CD4-positive, alpha-beta T cell treated with Interleukin-15 for 1 hour (primary cell): Measurements from ENCODE around the gene UBE3B.
"Not testable (repeated sequence)": the region's sequence is repeated elsewhere in the genome, so short reads cannot be mapped to it uniquely, and the experiment has no call there.

Experiments used
- DNase-seq: peaks from one replicate; pipeline ENCODE4 v3.0.0-alpha.2; 2020

Gene UBE3B

DNA sequence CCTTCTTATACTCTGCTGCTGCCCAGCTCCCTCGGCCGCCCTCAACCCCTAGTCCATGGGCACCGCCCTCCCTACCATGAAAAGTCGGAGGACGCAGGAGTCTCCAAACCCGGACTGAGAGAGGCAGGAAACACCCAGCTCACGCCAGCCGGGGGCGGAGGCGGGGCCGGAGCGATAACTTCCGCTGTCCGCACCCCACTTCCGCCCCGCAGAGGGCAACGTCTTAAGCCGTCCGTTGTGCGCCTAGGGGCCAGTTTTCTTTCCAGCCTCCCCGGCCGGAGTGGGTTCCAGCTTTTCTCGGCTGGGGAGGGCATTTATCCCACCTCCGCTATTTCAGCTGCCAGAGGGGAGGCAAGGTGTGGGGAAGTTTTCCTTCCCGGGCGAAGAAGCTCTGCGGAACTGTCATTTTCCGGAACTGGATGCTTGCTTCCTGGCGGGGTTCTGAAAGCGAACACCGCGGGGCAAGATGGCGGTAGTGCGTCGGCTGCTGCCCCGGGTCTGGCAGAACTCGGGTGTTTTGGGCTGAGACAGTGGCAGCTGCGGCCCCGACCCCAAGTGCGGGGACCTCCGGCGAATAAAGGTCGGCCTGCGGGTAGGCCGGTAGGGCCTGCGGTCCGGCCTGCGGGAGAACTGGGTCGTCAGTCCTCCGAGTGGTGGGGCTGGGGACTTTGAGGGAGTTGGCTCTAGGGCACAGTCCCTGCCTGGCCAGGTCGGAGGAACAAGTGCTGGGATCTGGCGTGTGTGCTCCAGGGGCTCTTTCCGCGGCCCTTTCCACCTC, at the start of gene UBE3B, which contains the start of gene KCTD10:
Gene UBE3B, plus strand, starts transcription at position 450 of the 778 bp plus-strand sequence. CDS start 5,918 bp downstream, outside the sequence.
Gene KCTD10, minus strand, starts transcription at position 116 of the 778 bp plus-strand sequence. Its CDS starts 38 bp downstream, at position 78.
- peak; percentile 81 for DNase-seq

DNA sequence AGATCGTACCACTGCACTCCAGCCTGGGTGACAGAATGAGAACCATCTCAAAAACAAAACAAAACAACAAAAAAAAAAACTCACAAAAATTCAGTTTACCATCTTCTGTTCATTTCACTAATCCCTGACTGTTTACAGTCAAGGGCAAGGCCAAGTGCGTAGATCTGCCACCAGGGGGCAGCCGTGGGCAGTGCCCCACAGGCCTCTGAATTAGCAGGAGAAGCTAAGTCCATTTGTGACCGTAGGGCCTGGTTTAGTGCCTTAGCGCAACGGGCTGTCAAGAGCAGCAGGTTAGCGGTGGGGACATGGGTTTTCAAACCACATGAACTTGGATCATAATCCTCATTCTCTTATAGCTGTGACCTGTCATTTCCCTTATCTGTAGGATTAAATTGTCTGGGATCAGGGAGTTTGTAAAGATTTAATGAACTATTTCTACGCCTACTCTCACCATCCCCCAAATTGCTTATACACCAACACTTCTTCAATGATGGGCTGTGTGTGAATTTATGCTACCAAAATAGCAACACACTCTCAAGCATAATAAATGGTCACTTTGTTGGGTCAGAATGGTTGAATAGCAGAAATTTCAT, 49.3 kb upstream of the UBE3B start:
- DNase-seq, result peak; percentile 68

- DNase-seq, result not testable (repeated sequence)
These were observed 48.6 kb upstream of the UBE3B start for GRCh38 chr12:109428804-109429203.

GRCh38 chr12:109430244-109430643, 47.2 kb upstream of the UBE3B start:
- no peak for DNase-seq

DNA sequence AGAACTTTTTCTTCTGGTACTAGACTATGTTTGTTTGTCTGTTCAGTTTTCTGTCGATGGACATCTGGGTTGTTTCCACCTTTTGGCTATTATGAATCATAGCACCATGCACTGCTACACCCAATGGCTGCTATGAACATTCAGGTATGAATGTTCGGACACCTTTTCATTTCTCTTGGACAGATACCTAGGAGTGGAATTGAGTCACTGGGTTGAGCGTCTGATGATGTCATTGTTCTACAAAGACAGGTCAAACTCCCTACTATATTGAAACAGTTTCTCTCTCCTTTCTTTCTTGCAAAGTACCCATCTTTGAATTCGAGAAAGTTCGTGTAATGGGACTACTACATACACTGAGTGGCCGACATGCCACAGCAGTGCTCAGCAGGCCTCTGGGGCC, 45.0 kb upstream of the UBE3B start:
- no peak for DNase-seq

DNA sequence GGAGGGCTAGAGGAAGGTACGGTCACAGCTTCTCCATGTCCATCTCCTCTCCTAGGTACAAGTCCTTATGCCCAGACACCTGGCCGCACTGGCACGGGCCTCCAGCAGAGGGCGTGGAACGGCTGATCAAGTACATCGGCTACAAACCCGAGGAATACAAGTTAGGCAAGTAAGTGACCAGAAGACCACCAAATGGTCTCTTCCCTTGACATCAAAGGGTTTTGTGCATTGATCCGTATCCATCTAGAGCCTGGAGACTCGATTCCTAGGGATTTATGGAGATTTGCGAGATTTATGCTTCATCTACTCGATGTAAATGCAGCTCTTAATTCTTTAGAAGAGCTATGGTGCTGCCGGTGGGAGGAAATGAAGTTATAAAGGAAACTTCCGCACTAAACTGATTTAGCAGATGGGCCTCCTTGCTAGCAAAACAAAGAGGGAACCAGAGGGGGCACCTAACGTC, 44.6 kb upstream of the UBE3B start:
- DNase-seq, result peak; percentile 72

DNA sequence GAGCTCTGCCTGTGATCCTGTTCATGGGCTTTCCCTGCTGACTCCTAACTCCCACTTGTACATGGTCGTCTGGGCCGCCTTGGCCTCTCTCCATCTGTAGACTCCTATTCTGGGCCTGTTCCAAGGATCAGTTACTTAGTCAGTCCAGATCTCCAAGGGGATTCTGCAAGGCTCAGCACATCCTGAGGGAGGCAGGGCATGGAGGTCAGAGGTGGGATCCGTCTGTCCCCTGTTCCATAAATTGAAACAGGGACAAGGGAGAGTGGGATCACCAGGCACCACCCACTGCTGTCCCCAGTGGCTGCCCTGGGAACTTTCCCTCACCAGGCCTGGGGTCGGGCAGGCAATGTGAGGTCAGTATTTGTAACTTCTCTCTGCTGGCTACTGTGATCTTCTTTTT, 43.8 kb upstream of the UBE3B start:
- no peak for DNase-seq

GRCh38 chr12:109434582-109434981, 42.9 kb upstream of the UBE3B start:
- DNase-seq, result no peak

- no peak for DNase-seq
These were observed 41.8 kb upstream of the UBE3B start for GRCh38 chr12:109435428-109436187.

DNA sequence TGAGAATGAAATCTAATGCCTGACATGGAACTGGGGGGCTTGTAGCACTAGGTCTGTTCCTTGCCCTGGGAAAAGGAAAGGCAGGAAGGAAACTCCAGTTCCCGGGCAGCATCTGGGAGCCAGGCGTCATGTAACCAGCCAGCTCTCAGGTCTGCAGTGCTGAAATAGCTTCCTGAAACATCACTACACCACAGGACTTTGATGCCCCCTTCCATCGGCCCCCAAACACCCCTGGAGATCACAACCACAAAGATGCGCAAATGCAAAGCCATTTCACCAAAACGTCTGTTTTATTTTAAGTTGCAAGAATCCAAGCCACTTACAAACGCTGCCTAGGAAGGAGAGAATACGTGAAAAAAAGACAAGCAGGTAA, 41.3 kb upstream of the UBE3B start:
- DNase-seq, result no peak

DNA sequence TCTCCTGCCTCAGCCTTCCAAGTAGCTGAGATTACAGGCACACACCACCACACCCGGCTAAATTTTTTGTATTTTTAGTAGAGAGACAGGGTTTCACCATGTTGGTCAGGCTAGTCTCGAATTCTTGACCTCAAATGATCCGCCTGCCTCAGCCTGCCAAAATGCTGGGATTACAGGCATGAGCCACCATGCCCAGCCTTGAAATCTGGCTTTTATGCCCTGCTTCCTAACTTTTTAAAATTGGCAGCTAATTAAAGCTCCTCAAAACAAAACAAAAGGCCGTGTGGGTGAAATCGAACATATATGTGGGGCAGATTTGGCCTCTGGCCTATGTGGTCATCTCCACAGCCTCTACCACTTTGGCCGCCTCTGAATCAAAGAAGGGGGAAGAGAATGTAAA, 38.3 kb upstream of the UBE3B start:
- no peak for DNase-seq

- not testable (repeated sequence) for DNase-seq
These were observed 37.5 kb upstream of the UBE3B start for GRCh38 chr12:109439951-109440350.

DNA sequence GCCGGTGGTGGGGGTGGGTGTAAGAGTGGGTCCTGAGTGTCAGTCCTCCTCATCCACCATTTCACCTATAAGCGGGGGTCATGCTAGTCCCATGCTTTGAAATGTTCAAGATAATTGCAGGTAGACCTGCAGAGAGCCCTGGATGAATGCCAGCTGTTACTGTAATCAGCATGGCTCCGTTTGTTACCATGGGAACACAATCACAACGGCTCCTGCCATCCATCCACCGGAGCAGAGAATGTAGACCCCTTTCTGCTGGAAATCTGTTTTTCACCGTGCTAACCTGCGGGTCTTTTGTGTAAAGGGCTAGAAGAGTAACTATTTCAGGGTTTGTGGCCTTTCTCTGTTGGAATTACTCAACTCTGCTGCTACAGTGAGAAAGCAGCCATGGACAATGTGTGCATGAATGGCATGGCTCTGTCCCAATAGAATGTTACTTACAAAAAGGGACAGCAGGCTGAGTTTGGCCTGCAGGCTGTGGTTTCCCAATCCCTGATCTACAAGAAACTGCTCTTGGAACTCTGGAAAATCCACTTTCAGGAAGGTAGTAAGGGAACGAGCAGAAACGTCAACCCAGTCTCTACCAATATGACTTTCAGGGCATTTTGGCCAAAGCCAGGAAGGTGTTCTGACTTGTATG, 36.5 kb upstream of the UBE3B start:
- no peak for DNase-seq

GRCh38 chr12:109443794-109444193, 33.6 kb upstream of the UBE3B start:
- DNase-seq, result no peak

DNA sequence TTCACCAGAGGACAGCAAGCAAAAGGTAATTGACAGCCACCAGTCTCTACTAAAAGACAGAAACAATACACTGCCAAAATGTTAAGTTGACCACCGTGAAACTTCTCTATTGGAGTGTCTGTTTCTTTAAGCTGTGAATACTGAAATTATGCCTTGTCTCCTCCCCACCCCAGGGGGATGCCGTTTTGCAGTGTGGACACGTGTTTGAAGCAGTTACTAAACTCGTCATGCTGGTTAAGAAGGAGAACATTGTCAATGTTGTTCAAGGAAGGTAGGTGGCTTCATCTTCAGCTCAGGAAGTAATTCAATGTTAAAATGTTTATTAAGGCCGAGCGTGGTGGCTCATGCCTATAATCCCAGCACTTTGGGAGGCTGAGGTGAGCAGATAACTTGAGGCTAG, 33.2 kb upstream of the UBE3B start:
- no peak for DNase-seq

- DNase-seq, result no peak
These were observed 32.2 kb upstream of the UBE3B start for GRCh38 chr12:109445191-109445609.

DNA sequence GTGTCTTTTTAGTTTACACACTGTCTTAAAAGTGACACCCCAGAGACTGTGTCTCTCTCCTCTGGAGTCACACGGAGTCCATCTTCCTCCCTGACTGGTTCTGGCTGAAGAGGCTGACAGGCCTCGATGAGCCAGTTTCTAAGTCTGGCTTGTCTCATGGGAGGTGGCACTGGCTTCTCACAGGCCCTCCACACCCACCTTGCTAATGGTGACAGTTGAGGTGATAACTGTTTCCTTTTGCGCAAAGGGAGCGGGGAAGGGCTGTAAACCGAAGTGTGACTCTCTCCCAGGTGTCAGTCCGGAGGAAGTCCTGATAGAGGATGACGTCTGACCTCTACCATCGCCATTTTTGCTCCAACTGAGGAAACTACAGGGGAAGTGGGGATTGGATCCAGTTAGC, 30.6 kb upstream of the UBE3B start:
- no peak for DNase-seq

DNA sequence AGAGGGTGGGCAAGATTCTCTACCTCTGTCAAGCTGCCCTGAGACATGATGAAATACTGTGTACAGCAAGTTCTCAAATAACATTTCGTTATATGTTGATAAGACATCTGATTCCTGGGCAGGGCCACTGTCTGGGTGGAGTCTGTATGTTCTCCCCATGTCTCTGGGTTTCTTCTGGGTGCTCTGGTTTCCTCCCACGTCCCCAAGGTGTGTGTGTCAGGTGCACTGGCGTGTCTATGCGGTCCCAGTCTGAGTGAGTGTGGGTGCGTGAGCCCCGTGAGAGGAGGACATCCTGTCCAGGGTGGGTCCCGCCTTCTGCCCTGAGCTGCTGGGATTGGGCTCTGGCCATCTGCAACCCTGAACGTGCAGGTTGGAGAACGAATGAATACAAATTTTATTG, 30.0 kb upstream of the UBE3B start:
- no peak for DNase-seq

DNA sequence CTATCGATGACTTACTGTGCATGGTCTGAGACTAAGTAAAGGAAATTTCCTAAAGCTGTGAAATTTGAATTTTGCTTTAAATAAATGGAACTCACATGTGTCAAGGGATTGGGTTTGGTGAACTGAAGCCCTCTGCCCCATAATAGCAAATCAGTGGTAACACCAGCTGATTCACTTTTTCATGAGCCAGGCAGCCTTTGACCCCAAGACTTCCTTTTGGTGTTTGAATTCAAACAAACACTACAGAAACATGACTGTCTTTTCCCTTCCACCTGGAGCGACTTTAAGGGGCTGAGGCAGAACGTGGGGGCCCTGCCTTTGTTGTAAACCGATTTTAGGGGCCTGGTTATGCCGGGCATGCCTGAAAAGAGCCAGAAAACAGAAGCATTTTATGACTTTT, 29.2 kb upstream of the UBE3B start:
- DNase-seq, result no peak

DNA sequence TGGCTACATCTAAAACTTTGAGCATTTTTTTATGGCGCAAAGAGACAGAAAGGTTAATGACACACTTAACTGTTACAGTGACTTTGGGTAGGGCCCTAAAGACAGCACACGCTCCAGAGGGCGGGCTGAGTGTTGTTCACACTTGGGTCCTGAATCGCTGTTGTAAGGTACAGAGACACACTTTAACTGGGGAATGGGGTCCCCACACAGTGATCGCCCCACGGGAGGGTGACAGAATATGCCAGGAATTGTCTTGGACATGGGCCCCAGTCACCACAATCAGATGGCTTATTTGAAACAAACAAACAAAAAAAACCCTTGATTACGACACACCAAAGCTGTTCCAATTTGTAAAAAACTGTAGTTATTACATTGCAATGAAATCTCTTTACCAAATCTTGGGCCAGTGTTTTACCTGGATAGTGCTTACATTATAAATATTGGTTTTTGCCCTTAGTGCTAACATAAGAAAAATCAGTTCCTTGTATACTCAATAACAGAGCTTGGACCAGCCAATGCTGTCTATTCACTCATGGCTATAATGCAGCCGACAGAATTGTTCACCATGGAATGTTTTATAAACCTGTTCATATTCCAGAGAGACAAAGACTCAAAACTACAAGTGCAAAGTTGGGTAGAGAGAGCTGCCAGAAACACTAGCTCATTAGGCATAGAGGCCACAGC, 28.6 kb upstream of the UBE3B start:
- no peak for DNase-seq

DNA sequence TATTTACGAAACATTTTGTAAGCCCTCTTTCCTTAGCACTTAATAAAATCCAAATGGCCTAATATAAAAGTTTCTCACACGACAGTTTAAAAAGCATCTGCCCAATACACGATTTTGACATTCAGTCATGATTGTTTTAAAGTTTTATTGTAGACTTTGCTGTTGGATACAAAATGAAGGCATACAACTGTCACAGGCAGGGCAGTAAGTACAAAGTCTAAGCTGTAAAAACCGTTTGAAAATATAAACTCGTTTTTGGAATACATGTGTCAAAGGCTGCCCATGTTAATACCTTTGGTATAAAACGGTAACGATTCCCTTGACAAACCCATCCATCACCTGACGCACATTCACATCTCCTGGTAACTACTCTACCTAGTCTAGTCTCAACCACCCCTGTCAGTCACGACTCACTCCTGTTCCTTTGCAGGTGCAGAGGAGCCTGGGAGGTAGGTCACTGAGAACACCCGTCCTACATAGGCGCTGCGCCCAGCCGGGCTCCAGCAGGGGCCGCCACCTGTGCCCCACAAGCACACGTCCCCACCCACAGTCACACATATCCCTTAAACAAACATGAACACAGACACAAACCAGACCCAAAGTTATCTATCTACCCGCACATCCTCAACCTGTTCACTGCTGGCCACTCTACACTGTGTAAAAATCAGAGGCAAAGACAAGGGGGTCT, 27.4 kb upstream of the UBE3B start:
- DNase-seq, result no peak

- DNase-seq, result no peak
These were observed 26.5 kb upstream of the UBE3B start for GRCh38 chr12:109450980-109451379.
